H1 (cell line): ENCODE measurements around the gene LGR4. TPM values are rescaled to one million over a fixed set of nuclear protein-coding genes. Genes with fewer than 3 reads are reported as not detected.

Source experiments
- BACH1 ChIP-seq: IDR thresholded peaks from 2 replicates; pipeline ENCODE4 v1.6.1; 2012; ENCODE audit warnings: low read length, improper control_type of control experiment
- CEBPB ChIP-seq: IDR thresholded peaks from 2 replicates; pipeline ENCODE4 v1.6.1; 2012; ENCODE audit warnings: low read depth, low read length
- CTBP2 ChIP-seq: IDR thresholded peaks from 2 replicates; pipeline ENCODE4 v1.7.0; 2011; ENCODE audit warnings: borderline replicate concordance, mild to moderate bottlenecking, moderate library complexity, mixed read lengths, low read length; ENCODE audit not compliant: insufficient read depth, insufficient read length
- HDAC6 ChIP-seq: IDR thresholded peaks from one replicate; pipeline ENCODE4 v1.7.1; 2012; ENCODE audit warnings: low read depth, mild to moderate bottlenecking, inconsistent platforms, low read length, moderate library complexity
- POU5F1 ChIP-seq: IDR thresholded peaks from 2 replicates; pipeline ENCODE4 v1.6.1; 2011; ENCODE audit warnings: low read depth, mild to moderate bottlenecking, low read length, moderate library complexity
- RFX5 ChIP-seq: IDR thresholded peaks from 2 replicates; pipeline ENCODE4 v1.6.1; 2011; ENCODE audit warnings: low read depth, low read length, improper control_type of control experiment, borderline replicate concordance
- SAP30 ChIP-seq: fragments of 300-600 bp; sonication (generic); IDR thresholded peaks from 2 replicates; pipeline ENCODE4 v1.7.1; 2012; ENCODE audit warnings: low read length, moderate library complexity, mild to moderate bottlenecking, inconsistent platforms; ENCODE audit not compliant: insufficient read depth, insufficient replicate concordance
- SIN3A ChIP-seq, 2 experiments: IDR thresholded peaks in 1 of 2; conservative IDR thresholded peaks in 1 of 2; 2 replicates each; pipeline ENCODE4 v1.6.1; 2011 to 2012; ENCODE audit warnings: low read length in 2 of 2, improper control_type of control experiment in 1 of 2, low read depth in 1 of 2, mild to moderate bottlenecking in 1 of 2
- SIRT6 ChIP-seq: IDR thresholded peaks from one replicate; pipeline ENCODE4 v1.7.1; 2012; ENCODE audit warnings: low read length, inconsistent platforms
- USF2 ChIP-seq: IDR thresholded peaks from 2 replicates; pipeline ENCODE4 v1.6.1; 2011; ENCODE audit warnings: low read length, improper control_type of control experiment
- polyA plus RNA-seq, 7 experiments: library from polyadenylated mRNA; depleted of rRNA in 3 of 7; stranded (reverse) in 5 of 7; unstranded in 2 of 7; fragments of >200 nt in 5 of 7; fragments of 200-250 nt in 2 of 7; gene quantifications; 1 replicate in 5 of 7; 2 replicates in 1 of 7; 4 replicates in 1 of 7; pipeline versions ENCODE4 v1.2.1 to v1.2.3, GENCODE V29; 2011 to 2013; ENCODE audit warnings: missing spikeins in 2 of 7, mixed read lengths in 2 of 7
- total RNA-seq: library from RNA; stranded (reverse); fragmentation: NEBNext Ultra II Directional; extraction: Animal tissue kit (Norgen Biotek cat#: 25700); gene quantifications from 2 replicates; pipeline ENCODE4 v1.2.1, GENCODE V29; 2021

The LGR4 gene
- total and polyA plus RNA-seq, 2 of the 8 experiments (the other 6 are each of a cell fraction or from before 2014, with no cell fraction given), result 26.6 to 61.7 TPM

- TF ChIP-seq CEBPB (no peak), CTBP2 (no peak), HDAC6 (no peak), SAP30 (no peak), POU5F1 (no peak), USF2 (no peak), SIN3A (conservative IDR thresholded peaks at IDR 0.05 in 1 of 2, IDR thresholded peaks at IDR 0.05 in 1 of 2; ENCODE audit: low read depth in 1 of 2, low read length in 2 of 2) (peak in 1 of 2 experiments; percentile 58; a peak in 1 of 4 replicates), RFX5 (no peak), BACH1 (no peak), SIRT6 (no peak)
Observed at GRCh38 chr11:27472398-27473016, at the start of gene LGR4 (continued).
